SU-DHL-6 (cell line): ENCODE data around the gene HMG20A.

Experiments used
- H2AFZ ChIP-seq: fragments of 200-600 bp; sonication (generic); 2 replicates; pipeline ENCODE4 v1.6.1; 2014; ENCODE audit warnings: low read depth, mild to moderate bottlenecking, moderate library complexity, mixed read lengths, antibody characterized with exemption, low read length; ENCODE audit not compliant: severe bottlenecking
- H3F3A ChIP-seq: fragments of 200-600 bp; shearing (Covaris generic); 2 replicates; pipeline ENCODE4 v1.6.0; 2016; ENCODE audit warnings: antibody characterized with exemption, mild to moderate bottlenecking; ENCODE audit not compliant: insufficient read depth
- H3K27ac ChIP-seq: fragments of 200-600 bp; sonication (generic); 2 replicates; pipeline ENCODE4 v1.5.1; 2016; ENCODE audit warnings: low read depth, mild to moderate bottlenecking, low read length, moderate library complexity, mixed read lengths
- H3K27me3 ChIP-seq: fragments of 200-600 bp; sonication (generic), shearing (Covaris generic); 2 replicates; pipeline ENCODE4 v1.6.0; 2014; ENCODE audit warnings: mild to moderate bottlenecking, low read length
- H3K36me3 ChIP-seq: fragments of 200-600 bp; sonication (generic); 2 replicates; pipeline ENCODE4 v1.6.1; 2014; ENCODE audit warnings: mild to moderate bottlenecking, low read length, mixed read lengths
- H3K4me2 ChIP-seq: fragments of 300-600, 200-600 bp; shearing (Covaris generic), sonication (generic); 2 replicates; pipeline ENCODE4 v1.6.0; 2014; ENCODE audit warnings: low read length, low read depth, mild to moderate bottlenecking; ENCODE audit not compliant: poor library complexity, severe bottlenecking
- H3K4me3 ChIP-seq: fragments of 200-600 bp; sonication (generic); 2 replicates; pipeline ENCODE4 v1.5.1; 2014; ENCODE audit warnings: antibody characterized with exemption, low read length, mild to moderate bottlenecking, mixed read lengths; ENCODE audit not compliant: insufficient read depth, poor library complexity, severe bottlenecking
- H3K79me2 ChIP-seq: fragments of 200-600 bp; sonication (generic); 2 replicates; pipeline ENCODE4 v1.6.1; 2014; ENCODE audit warnings: mild to moderate bottlenecking, low read length, moderate library complexity; ENCODE audit not compliant: insufficient read depth
- H3K9ac ChIP-seq: fragments of 200-600 bp; sonication (generic); 2 replicates; pipeline ENCODE4 v1.7.0; 2014; ENCODE audit warnings: mild to moderate bottlenecking, low read length
- H3K9me2 ChIP-seq: fragments of 200-600 bp; sonication (generic); replicated peaks from 2 replicates; pipeline ENCODE4 v1.6.1; 2014; ENCODE audit warnings: low read length; ENCODE audit not compliant: insufficient read depth
- H3K9me3 ChIP-seq: fragments of 200-600 bp; sonication (generic); 2 replicates; pipeline ENCODE4 v1.6.1; 2014; ENCODE audit warnings: low read length, mixed read lengths; ENCODE audit not compliant: insufficient read depth
- H4K20me1 ChIP-seq: fragments of 200-600 bp; sonication (generic); 2 replicates; pipeline ENCODE4 v1.6.1; 2014; ENCODE audit warnings: low read depth, mild to moderate bottlenecking, antibody characterized with exemption, low read length, moderate library complexity, mixed read lengths
- CTCF ChIP-seq: fragments of 200-600 bp; sonication (generic); IDR thresholded peaks from one replicate; pipeline ENCODE4 v1.5.1; 2017; ENCODE audit warnings: antibody characterized with exemption, mild to moderate bottlenecking, low read length, moderate library complexity; ENCODE audit not compliant: insufficient read depth, poor library complexity, severe bottlenecking
- EZH2phosphoT487 ChIP-seq: fragments of 200-600 bp; sonication (generic), shearing (Covaris generic); conservative IDR thresholded peaks from 2 replicates; pipeline ENCODE4 v1.6.1; 2018; ENCODE audit warnings: mild to moderate bottlenecking, antibody characterized with exemption, low read length, moderate library complexity, mixed read lengths

Gene HMG20A

GRCh38 chr15:77391372-77391951 lies 29.2 kb upstream of the HMG20A start:
- Histone ChIP-seq H3K4me3 (no peak overlapping the region), H3K9me2 (no peaks in the 10 kb centered on the region), H3K27ac (no peak overlapping the region), H3K4me2 (no peak overlapping the region), H2AFZ (no peak overlapping the region), H3K27me3 (no peaks in the 10 kb centered on the region), H3K9ac (no peak overlapping the region), H3K36me3 (peaks cover 10% of the 10 kb centered on the region; the same call in 1 of the 2 replicates), H3K79me2 (no peaks in the 10 kb centered on the region), H3K9me3 (no peaks in the 10 kb centered on the region), H4K20me1 (peaks cover 8% of the 10 kb centered on the region), H3F3A (no peaks in the 10 kb centered on the region)
- TF ChIP-seq CTCF (no peak), EZH2phosphoT487 (no peak)

GRCh38 chr15:77392762-77393470 lies 27.8 kb upstream of the HMG20A start:
- no peaks in the 10 kb centered on the region for H3K9me2 ChIP-seq
- H3K27ac ChIP-seq: no peak overlapping the region
- no peak overlapping the region for H3K9ac ChIP-seq
- H3F3A ChIP-seq: no peaks in the 10 kb centered on the region
- TF ChIP-seq EZH2phosphoT487 (no peak), CTCF (no peak)
- no peak overlapping the region for H3K4me3 ChIP-seq
- peaks cover 10% of the 10 kb centered on the region; the same call in 1 of the 2 replicates for H3K36me3 ChIP-seq
- H3K79me2 ChIP-seq: no peaks in the 10 kb centered on the region
- peaks cover 8% of the 10 kb centered on the region for H4K20me1 ChIP-seq
- no peaks in the 10 kb centered on the region for H3K27me3 ChIP-seq
- H2AFZ ChIP-seq: no peak overlapping the region
- H3K9me3 ChIP-seq: no peaks in the 10 kb centered on the region
- H3K4me2 ChIP-seq: no peak overlapping the region

GRCh38 chr15:77393471-77393840 lies 27.2 kb upstream of the HMG20A start:
- H3K36me3 ChIP-seq: peaks cover 10% of the 10 kb centered on the region; the same call in 1 of the 2 replicates
- H3K9ac ChIP-seq: no peak overlapping the region
- peaks cover 8% of the 10 kb centered on the region for H4K20me1 ChIP-seq
- H3K79me2 ChIP-seq: no peaks in the 10 kb centered on the region
- no peaks in the 10 kb centered on the region for H3K9me3 ChIP-seq
- H3K4me2 ChIP-seq: no peak overlapping the region
- no peak for TF ChIP-seq CTCF
- no peak for TF ChIP-seq EZH2phosphoT487
- no peaks in the 10 kb centered on the region for H3K9me2 ChIP-seq
- H3K4me3 ChIP-seq: no peak overlapping the region
- no peaks in the 10 kb centered on the region for H3K27me3 ChIP-seq
- H3K27ac ChIP-seq: no peak overlapping the region
- H3F3A ChIP-seq: no peaks in the 10 kb centered on the region
- H2AFZ ChIP-seq: no peak overlapping the region
